ENCODE data around the gene DDX6. TPM values are rescaled to one million over a fixed set of nuclear protein-coding genes. Genes with fewer than 3 reads are reported as not detected.
A peak's percentile ranks its signal among the peaks of the same experiment; 100 is the strongest.
"Not testable (repeated sequence)": the region's sequence is repeated elsewhere in the genome, so short reads cannot be mapped to it uniquely, and the experiment has no call there.

DDX6 gene
- total and polyA plus RNA-seq, 2 experiments from 2014 or later = 68.3 to 205 TPM

GRCh38 chr11:118714816-118715215 lies 76.1 kb downstream of the DDX6 start:
- ATAC-seq = peak; percentile 3; the same call in 1 of the 3 replicates
- Histone ChIP-seq H4K20me1 (replicated peaks; ENCODE audit: insufficient read depth) (no peaks in the 10 kb centered on the region), H2AFZ (no peak overlapping the region), H3K27ac (ENCODE audit: low read depth) (peak overlapping the region; percentile 98), H3K27me3 (ENCODE audit: insufficient read depth) (no peaks in the 10 kb centered on the region), H3F3A (replicated peaks; ENCODE audit: low read depth) (peaks cover 18% of the 10 kb centered on the region), H3K9me2 (ENCODE audit: insufficient read depth) (no peaks in the 10 kb centered on the region), H3K4me3 (no peak overlapping the region), H3K79me2 (replicated peaks; ENCODE audit: insufficient read depth) (peaks cover 21% of the 10 kb centered on the region), H3K4me2 (peak overlapping the region; percentile 5), H3K4me1 (ENCODE audit: insufficient read depth) (peaks cover 48% of the 10 kb centered on the region), H3K36me3 (ENCODE audit: insufficient read depth) (no peaks in the 10 kb centered on the region)
- Mint-ChIP-seq H3K9me3 (no peaks in the 10 kb centered on the region; the same call in 2 of the 3 replicates), H3K27ac (peak overlapping the region; percentile 100), H3K4me3 (peak overlapping the region; percentile 42; the same call in 1 of the 3 replicates), H3K36me3 (ENCODE audit: low read depth) (peaks cover 62% of the 10 kb centered on the region), H3K4me1 (peaks cover 50% of the 10 kb centered on the region), H3K27me3 (ENCODE audit: insufficient read depth, low read depth, poor library complexity) (peaks cover 17% of the 10 kb centered on the region)
- TF ChIP-seq STAT1 (IDR thresholded peaks at IDR 0.05; ENCODE audit: unreplicated experiment) (no peak), NANOG (IDR thresholded peaks at IDR 0.05; ENCODE audit: borderline replicate concordance) (no peak), CREB1 (CRISPR knock-in tag; IDR thresholded peaks at IDR 0.05; ENCODE audit: low read depth) (no peak), POLR2AphosphoS5 (IDR thresholded peaks at IDR 0.05; ENCODE audit: low read depth) (no peak), ZNF114 (CRISPR knock-in tag; IDR thresholded peaks at IDR 0.05) (no peak), REST (IDR thresholded peaks at IDR 0.05; ENCODE audit: unreplicated experiment) (no peak), EZH2 (IDR thresholded peaks at IDR 0.05; ENCODE audit: low read depth, unreplicated experiment) (no peak), JUNB (IDR thresholded peaks at IDR 0.05; ENCODE audit: unreplicated experiment) (no peak)
- no peak for DNase-seq (ENCODE audit: low spot score)

- H2AFZ ChIP-seq; H3K9me3 Mint-ChIP-seq; H3K27me3 ChIP-seq (ENCODE audit: insufficient read depth); H3K4me3 ChIP-seq; H3K9me2 ChIP-seq (ENCODE audit: insufficient read depth); H3K36me3 ChIP-seq (ENCODE audit: insufficient read depth); DNase-seq (ENCODE audit: low spot score); H3K4me2 ChIP-seq; H3K4me3 Mint-ChIP-seq; H4K20me1 ChIP-seq (replicated peaks; ENCODE audit: insufficient read depth); ATAC-seq: not testable (repeated sequence)
- Mint-ChIP-seq H3K27ac (peak overlapping the region; percentile 100), H3K36me3 (ENCODE audit: low read depth) (peaks cover 63% of the 10 kb centered on the region), H3K27me3 (ENCODE audit: insufficient read depth, low read depth, poor library complexity) (peaks cover 15% of the 10 kb centered on the region), H3K4me1 (peaks cover 46% of the 10 kb centered on the region)
- H3K79me2 ChIP-seq (replicated peaks; ENCODE audit: insufficient read depth) = peaks cover 17% of the 10 kb centered on the region
- peak overlapping the region; percentile 98 for H3K27ac ChIP-seq (ENCODE audit: low read depth)
- peaks cover 18% of the 10 kb centered on the region for H3F3A ChIP-seq (replicated peaks; ENCODE audit: low read depth)
- H3K4me1 ChIP-seq (ENCODE audit: insufficient read depth) = peaks cover 44% of the 10 kb centered on the region
Observed at GRCh38 chr11:118714416-118714815, 76.5 kb downstream of the DDX6 start.
